Stimulated activated CD4-positive, alpha-beta T cell treated with anti-CD3 and anti-CD28 coated beads, Interleukin-1b, Interleukin-23, amount 100 ng/mL, for 1 hour (primary cell): ENCODE results near the gene INPP5B.
"Not testable (repeated sequence)": the region's sequence is repeated elsewhere in the genome, so short reads cannot be mapped to it uniquely, and the experiment has no call there.

Experiments used
- DNase-seq, 2 donors: peaks; one replicate each; pipeline ENCODE4 v3.0.0-alpha.2; 2020; ENCODE audit warnings: low read depth in 2 of 2

INPP5B gene

GRCh38 chr1:37948166-37948565, 1.3 kb upstream of the INPP5B start:
- DNase-seq, result no peak

GRCh38 chr1:37947364-37947763, 511 bp upstream of the INPP5B start:
- DNase-seq, result no peak

GRCh38 chr1:37945743-37946702, 830 bp downstream of the INPP5B start:
- DNase-seq, result no peak

GRCh38 chr1:37945251-37945650, 1.6 kb downstream of the INPP5B start:
- no peak for DNase-seq

GRCh38 chr1:37944816-37945215, 2.0 kb downstream of the INPP5B start:
- no peak for DNase-seq

GRCh38 chr1:37944086-37944763, 2.6 kb downstream of the INPP5B start:
- DNase-seq, result no peak

- no peak for DNase-seq
These were observed 6.4 kb downstream of the INPP5B start for GRCh38 chr1:37940299-37940947.

- DNase-seq, result not testable (repeated sequence)
These were observed 10.1 kb downstream of the INPP5B start for GRCh38 chr1:37936760-37937159.

- DNase-seq, result no peak
These were observed 14.1 kb downstream of the INPP5B start for GRCh38 chr1:37932759-37933158.

GRCh38 chr1:37931361-37932158, 15.3 kb downstream of the INPP5B start:
- DNase-seq, result peak; percentile 87 to 97

GRCh38 chr1:37931102-37931360, 15.8 kb downstream of the INPP5B start:
- DNase-seq, result no peak

GRCh38 chr1:37930246-37931101, 16.4 kb downstream of the INPP5B start:
- no peak for DNase-seq

GRCh38 chr1:37926038-37926924, 20.6 kb downstream of the INPP5B start:
- DNase-seq, result no peak

- no peak for DNase-seq
These were observed 21.5 kb downstream of the INPP5B start for GRCh38 chr1:37925316-37925715.

- no peak for DNase-seq
These were observed 23.3 kb downstream of the INPP5B start for GRCh38 chr1:37923551-37923889.

GRCh38 chr1:37922767-37923550, 23.9 kb downstream of the INPP5B start:
- DNase-seq, result no peak

GRCh38 chr1:37919277-37919676, 27.6 kb downstream of the INPP5B start:
- no peak for DNase-seq

GRCh38 chr1:37915476-37916093, 31.3 kb downstream of the INPP5B start:
- DNase-seq, result no peak
